PFSK-1 (cell line): ENCODE results near the gene INSR.

ENCODE experiments used
- POLR2AphosphoS5 ChIP-seq: IDR thresholded peaks from 2 replicates; pipeline ENCODE4 v1.6.1; 2012; ENCODE audit warnings: low read depth, mild to moderate bottlenecking, control low read depth, low read length, moderate library complexity
- SIN3A ChIP-seq: IDR thresholded peaks from 2 replicates; pipeline ENCODE4 v1.6.1; 2012; ENCODE audit warnings: mild to moderate bottlenecking, low read length, moderate library complexity, borderline replicate concordance; ENCODE audit not compliant: insufficient read depth
- TAF1 ChIP-seq: IDR thresholded peaks from 2 replicates; pipeline ENCODE4 v1.6.1; 2012; ENCODE audit warnings: low read length, control low read depth, borderline replicate concordance; ENCODE audit not compliant: insufficient read depth

DNA sequence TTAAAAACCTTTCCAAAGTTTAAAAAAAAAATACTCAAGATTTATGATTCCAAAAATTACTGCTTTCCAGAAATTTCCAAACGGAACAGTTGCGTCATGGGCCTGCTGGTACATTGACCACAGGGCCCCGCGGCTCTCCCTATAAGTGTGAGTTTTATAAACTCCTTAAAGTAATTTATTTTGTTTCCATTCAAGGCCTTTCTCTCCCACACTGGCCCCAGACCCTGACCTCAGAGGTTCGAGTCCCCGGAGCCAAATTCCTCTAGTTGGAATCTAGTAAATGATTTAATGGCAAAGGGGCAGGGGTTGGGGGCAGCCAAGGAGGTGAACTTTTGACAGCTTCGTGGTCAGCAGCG lies 97.5 kb downstream of the INSR start:
- TF ChIP-seq POLR2AphosphoS5 = no peak
- no peak for TF ChIP-seq TAF1
- TF ChIP-seq SIN3A = no peak
